AG09309 (cell line): Measurements from ENCODE around the gene PRDX4.
"Not testable (repeated sequence)": the region's sequence is repeated elsewhere in the genome, so short reads cannot be mapped to it uniquely, and the experiment has no call there.

ENCODE experiments used
- DNase-seq: peaks from one replicate; pipeline ENCODE4 v3.0.0-alpha.2; 2010; ENCODE audit warnings: low read depth
- H3K4me3 ChIP-seq: 2 replicates; pipeline ENCODE4 v1.5.1; 2011; ENCODE audit warnings: mild to moderate bottlenecking, low read depth, low read length, moderate library complexity; ENCODE audit not compliant: control insufficient read depth
- CTCF ChIP-seq: IDR thresholded peaks from 2 replicates; pipeline ENCODE4 v1.5.1; 2011; ENCODE audit warnings: mild to moderate bottlenecking, low read depth, low read length, inconsistent platforms; ENCODE audit not compliant: insufficient read depth, control insufficient read depth; ENCODE audit errors: missing control alignments

Gene PRDX4

DNA sequence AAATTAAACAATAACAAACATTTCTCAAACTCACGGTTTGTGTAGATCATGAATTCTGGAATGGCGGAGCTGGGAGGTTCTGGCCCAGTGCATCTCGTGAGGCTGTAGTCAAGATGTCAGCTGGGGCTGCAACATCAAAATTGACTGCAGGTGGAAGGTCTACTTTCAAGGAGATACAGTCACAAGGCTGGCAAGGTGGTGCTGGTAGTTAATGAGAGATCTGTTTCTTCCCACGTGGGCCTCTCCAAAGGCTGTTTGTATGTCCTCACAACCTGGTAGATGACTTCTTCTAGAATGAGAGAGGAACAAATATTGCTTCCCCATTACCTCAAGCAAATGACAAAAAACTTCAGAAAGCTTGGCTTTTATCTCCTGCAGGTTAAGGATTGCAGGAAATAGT is 8.0 kb upstream of the PRDX4 start:
- no peak for TF ChIP-seq CTCF
- DNase-seq = no peak
- no peak overlapping the region for H3K4me3 ChIP-seq

- not testable (repeated sequence) for H3K4me3 ChIP-seq, DNase-seq
These were observed 7.1 kb upstream of the PRDX4 start for GRCh38 chrX:23660083-23660765.

DNA sequence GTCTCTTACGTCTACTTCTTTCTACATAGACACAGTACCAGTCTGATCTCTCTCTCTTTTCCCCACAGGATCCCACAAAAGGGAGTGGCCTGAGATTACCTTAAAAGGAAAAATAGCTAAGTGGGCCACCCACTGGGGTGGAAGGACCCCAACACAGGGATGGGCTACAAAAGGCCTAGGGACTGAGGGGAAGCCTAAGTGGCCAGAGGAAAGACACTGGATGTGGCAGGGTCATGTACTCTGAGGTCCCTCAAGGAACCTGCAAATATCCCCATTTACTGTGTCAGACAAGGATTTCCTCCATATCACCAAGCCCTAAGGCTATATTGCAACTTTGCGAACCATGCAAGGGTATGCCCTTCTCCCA is 6.5 kb upstream of the PRDX4 start:
- TF ChIP-seq CTCF = no peak
- DNase-seq = no peak
- no peak overlapping the region for H3K4me3 ChIP-seq

DNA sequence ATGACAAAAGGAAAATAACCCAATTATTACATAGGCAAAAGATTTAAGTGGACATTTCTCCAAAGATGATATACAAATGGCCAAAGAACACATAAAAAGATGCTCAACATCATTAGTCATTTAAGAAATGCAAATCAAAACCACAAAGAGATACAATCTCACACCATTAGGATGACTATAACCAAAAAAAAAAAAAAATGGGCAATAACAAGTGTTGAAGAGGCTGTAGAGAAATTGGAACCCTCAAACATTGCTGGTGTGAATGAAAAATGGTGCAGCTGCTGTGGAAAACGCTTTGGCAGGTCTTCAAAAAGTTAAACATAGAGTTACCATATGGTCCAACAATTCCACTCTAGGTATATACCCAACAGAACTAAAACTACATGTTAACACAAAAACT is 5.6 kb upstream of the PRDX4 start:
- TF ChIP-seq CTCF = no peak
- no peak overlapping the region for H3K4me3 ChIP-seq
- no peak for DNase-seq

GRCh38 chrX:23662187-23662586 is 5.1 kb upstream of the PRDX4 start:
- DNase-seq = no peak
- no peak overlapping the region for H3K4me3 ChIP-seq
- TF ChIP-seq CTCF = no peak

- TF ChIP-seq CTCF = no peak
- H3K4me3 ChIP-seq = no peak overlapping the region
- DNase-seq = peak; percentile 47
These were observed 4.4 kb upstream of the PRDX4 start for GRCh38 chrX:23662853-23663252.

DNA sequence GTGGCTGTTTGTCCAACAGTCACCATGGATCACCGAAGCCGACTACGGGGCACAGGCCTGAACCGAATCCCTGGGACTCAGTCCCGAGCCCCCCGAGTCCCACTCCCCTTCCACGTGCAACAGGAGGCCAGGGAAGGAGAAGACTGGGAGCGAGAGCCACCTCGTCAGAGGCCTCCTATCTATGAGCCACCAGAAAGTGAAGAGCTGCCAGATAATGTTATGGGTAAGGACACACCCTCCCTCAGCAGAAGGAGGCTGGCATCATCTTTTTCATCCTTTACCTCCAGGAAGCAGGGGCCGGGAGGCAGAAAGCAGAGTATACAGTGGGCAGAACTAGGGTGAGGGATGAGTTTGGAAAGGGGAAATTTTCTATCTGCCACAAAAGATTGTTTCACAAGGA is 2.8 kb upstream of the PRDX4 start:
- no peak overlapping the region for H3K4me3 ChIP-seq
- TF ChIP-seq CTCF = no peak
- no peak for DNase-seq
